Muscle of arm (tissue), 12 donors: ENCODE data around the gene RMC1. TPM values are rescaled to one million over a fixed set of nuclear protein-coding genes. Genes with fewer than 3 reads are reported as not detected.

ENCODE experiments used
- DNase-seq: peaks from one replicate; pipeline ENCODE4 v3.0.0-alpha.2; 2013
- polyA plus RNA-seq, 12 donors: library from polyadenylated mRNA; unstranded; fragments of 120-200 nt; gene quantifications; one replicate each; pipeline ENCODE4 v1.2.1, GENCODE V29; 2013; ENCODE audit not compliant: insufficient read length in 12 of 12

RMC1 gene
- polyA plus RNA-seq, 12 donors = 12.0 to 20.4 (median 15.3) TPM; not detected in 1

- DNase-seq = no peak
These were observed 77.5 kb downstream of the RMC1 start for GRCh38 chr18:23580677-23581367.

Other genes with a start within 250 kb of the RMC1 start
- 10 to 100 TPM in 11 of 12 donors, not detected in 1; 61.9 to 97.9 (median 84.0) TPM for gene RIOK3, start 50.2 kb upstream of the RMC1 start, polyA plus RNA-seq
- gene NPC1, start 83.0 kb downstream of the RMC1 start, polyA plus RNA-seq = 10 to 100 TPM in 11 of 12 donors, not detected in 1; 17.6 to 31.4 (median 27.0) TPM
- 10 to 100 TPM in 1 of 12 donors, 1 to 10 TPM in 10, not detected in 1; 2.9 to 13.1 (median 4.7) TPM for gene ANKRD29, start 159.4 kb downstream of the RMC1 start, polyA plus RNA-seq
- 10 to 100 TPM in 2 of 12 donors, 1 to 10 TPM in 9, not detected in 1; 2.0 to 42.2 (median 3.8) TPM for gene LAMA3, start 185.9 kb downstream of the RMC1 start, polyA plus RNA-seq